HG02943 (cell line): ENCODE measurements around the gene TMEM207.

Experiments used
- ATAC-seq: cut with Tn5 transposase; IDR thresholded peaks from one replicate; pipeline ENCODE4 v1.9.1; 2021; ENCODE audit warnings: mild to moderate bottlenecking, low read depth, moderate library complexity; ENCODE audit not compliant: unreplicated experiment

The TMEM207 gene

GRCh38 chr3:190387578-190388213 lies 62.0 kb downstream of the TMEM207 start, which contains the start of gene CLDN16:
Gene CLDN16, plus strand, starts transcription at chr3:190388163. Its CDS starts 167 bp downstream, at chr3:190388330.
- no peak for ATAC-seq

GRCh38 chr3:190385731-190386688 lies 63.7 kb downstream of the TMEM207 start:
- ATAC-seq: no peak

GRCh38 chr3:190384309-190384756 lies 65.4 kb downstream of the TMEM207 start:
- peak; percentile 78 for ATAC-seq

GRCh38 chr3:190382082-190382481 lies 67.6 kb downstream of the TMEM207 start:
- no peak for ATAC-seq

- ATAC-seq: no peak
Measured at GRCh38 chr3:190381441-190381840, 68.3 kb downstream of the TMEM207 start.

GRCh38 chr3:190380184-190380583 lies 69.5 kb downstream of the TMEM207 start:
- ATAC-seq: no peak
